Loucy (cell line): ENCODE measurements around the gene CYB5A.
"Not testable (repeated sequence)": the region's sequence is repeated elsewhere in the genome, so short reads cannot be mapped to it uniquely, and the experiment has no call there.

ENCODE experiments used
- H2AFZ ChIP-seq: fragments of 200-600 bp; sonication (generic); 2 replicates; pipeline ENCODE4 v1.6.0; 2016; ENCODE audit warnings: antibody characterized with exemption, mild to moderate bottlenecking, low read length, moderate library complexity
- H3F3A ChIP-seq: fragments of 200-600 bp; 2 replicates; pipeline ENCODE4 v1.6.0; 2016; ENCODE audit warnings: antibody characterized with exemption, low read depth, mild to moderate bottlenecking
- H3K27me3 ChIP-seq: fragments of 200-600 bp; sonication (generic); 2 replicates; pipeline ENCODE4 v1.6.1; 2014; ENCODE audit warnings: low read length, mild to moderate bottlenecking; ENCODE audit not compliant: insufficient read depth, poor library complexity, severe bottlenecking
- H3K36me3 ChIP-seq: fragments of 200-600 bp; sonication (generic); 2 replicates; pipeline ENCODE4 v1.6.1; 2016; ENCODE audit warnings: low read length; ENCODE audit not compliant: insufficient read depth
- H3K4me1 ChIP-seq: fragments of 200-600 bp; sonication (generic); 2 replicates; pipeline ENCODE4 v1.5.1; 2014; ENCODE audit warnings: low read length, mild to moderate bottlenecking; ENCODE audit not compliant: insufficient read depth, poor library complexity, severe bottlenecking
- H3K4me2 ChIP-seq: fragments of 200-600 bp; sonication (generic); 2 replicates; pipeline ENCODE4 v1.6.0; 2014; ENCODE audit warnings: antibody characterized with exemption, low read length, low read depth, mild to moderate bottlenecking; ENCODE audit not compliant: poor library complexity, severe bottlenecking
- H3K4me3 ChIP-seq: fragments of 200-600 bp; sonication (generic); 2 replicates; pipeline ENCODE4 v1.5.1; 2014; ENCODE audit warnings: low read length, mild to moderate bottlenecking, mixed read lengths; ENCODE audit not compliant: poor library complexity, severe bottlenecking
- H3K79me2 ChIP-seq: fragments of 200-600 bp; sonication (generic); 2 replicates; pipeline ENCODE4 v1.6.1; 2014; ENCODE audit warnings: low read length; ENCODE audit not compliant: insufficient read depth
- H3K9ac ChIP-seq: fragments of 200-600 bp; sonication (generic); 2 replicates; pipeline ENCODE4 v1.6.0; 2014; ENCODE audit warnings: mild to moderate bottlenecking, low read depth, low read length, moderate library complexity; ENCODE audit not compliant: poor library complexity, severe bottlenecking
- H3K9me2 ChIP-seq: fragments of 200-600 bp; sonication (generic); replicated peaks from 2 replicates; pipeline ENCODE4 v1.6.1; 2016; ENCODE audit warnings: low read depth, low read length, mixed read lengths
- H3K9me3 ChIP-seq: fragments of 200-600 bp; sonication (generic); 2 replicates; pipeline ENCODE4 v1.6.1; 2014; ENCODE audit warnings: mild to moderate bottlenecking, antibody characterized with exemption, low read length, low read depth; ENCODE audit not compliant: insufficient read depth
- H4K20me1 ChIP-seq: fragments of 200-600 bp; sonication (generic); 2 replicates; pipeline ENCODE4 v1.6.0; 2014; ENCODE audit warnings: antibody characterized with exemption, low read length, mild to moderate bottlenecking; ENCODE audit not compliant: insufficient read depth, poor library complexity, severe bottlenecking
- EZH2phosphoT487 ChIP-seq: fragments of 200-600 bp; IDR thresholded peaks from 2 replicates; pipeline ENCODE4 v1.6.1; 2018; ENCODE audit warnings: antibody characterized with exemption, mild to moderate bottlenecking, moderate library complexity, borderline replicate concordance
- TF ChIP-seq, protein P1 (sequence below): fragments of 200-600 bp; sonication (generic); conservative IDR thresholded peaks from 2 replicates; pipeline ENCODE4 v1.5.1; 2014; ENCODE audit warnings: mild to moderate bottlenecking, antibody characterized with exemption, low read length

Gene CYB5A

DNA sequence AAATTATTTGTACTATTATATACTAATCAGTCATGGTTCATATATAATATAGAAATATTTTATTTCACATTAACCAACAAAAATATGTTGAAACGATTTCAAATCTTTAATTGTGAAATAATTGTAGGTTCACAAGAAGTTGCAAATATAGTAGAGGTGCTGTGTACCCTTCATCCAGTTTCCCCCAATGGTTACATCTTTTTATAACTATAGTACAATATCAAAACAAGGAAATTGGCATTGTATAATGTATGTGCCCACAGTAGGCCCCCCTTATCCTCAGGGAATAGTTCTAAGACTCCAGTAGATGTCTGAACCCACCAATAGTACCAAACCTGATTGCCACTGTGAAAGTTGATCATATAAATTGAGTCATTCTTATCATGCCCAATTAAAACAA is 7.4 kb upstream of the CYB5A start:
- H3K4me2 ChIP-seq = no peak overlapping the region
- no peak for TF ChIP-seq EZH2phosphoT487
- TF ChIP-seq, protein P1, sequence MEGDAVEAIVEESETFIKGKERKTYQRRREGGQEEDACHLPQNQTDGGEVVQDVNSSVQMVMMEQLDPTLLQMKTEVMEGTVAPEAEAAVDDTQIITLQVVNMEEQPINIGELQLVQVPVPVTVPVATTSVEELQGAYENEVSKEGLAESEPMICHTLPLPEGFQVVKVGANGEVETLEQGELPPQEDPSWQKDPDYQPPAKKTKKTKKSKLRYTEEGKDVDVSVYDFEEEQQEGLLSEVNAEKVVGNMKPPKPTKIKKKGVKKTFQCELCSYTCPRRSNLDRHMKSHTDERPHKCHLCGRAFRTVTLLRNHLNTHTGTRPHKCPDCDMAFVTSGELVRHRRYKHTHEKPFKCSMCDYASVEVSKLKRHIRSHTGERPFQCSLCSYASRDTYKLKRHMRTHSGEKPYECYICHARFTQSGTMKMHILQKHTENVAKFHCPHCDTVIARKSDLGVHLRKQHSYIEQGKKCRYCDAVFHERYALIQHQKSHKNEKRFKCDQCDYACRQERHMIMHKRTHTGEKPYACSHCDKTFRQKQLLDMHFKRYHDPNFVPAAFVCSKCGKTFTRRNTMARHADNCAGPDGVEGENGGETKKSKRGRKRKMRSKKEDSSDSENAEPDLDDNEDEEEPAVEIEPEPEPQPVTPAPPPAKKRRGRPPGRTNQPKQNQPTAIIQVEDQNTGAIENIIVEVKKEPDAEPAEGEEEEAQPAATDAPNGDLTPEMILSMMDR = no peak
- H3K4me3 ChIP-seq = no peak overlapping the region
- H3K9ac ChIP-seq = no peak overlapping the region
- peaks cover 6% of the 10 kb centered on the region for H3K27me3 ChIP-seq
- no peaks in the 10 kb centered on the region for H3K4me1 ChIP-seq
- no peaks in the 10 kb centered on the region for H4K20me1 ChIP-seq
- H3F3A ChIP-seq = no peaks in the 10 kb centered on the region
- no peaks in the 10 kb centered on the region for H3K9me2 ChIP-seq
- H3K79me2 ChIP-seq = no peaks in the 10 kb centered on the region
- H2AFZ ChIP-seq = no peak overlapping the region
- H3K36me3 ChIP-seq = no peaks in the 10 kb centered on the region
- H3K9me3 ChIP-seq = no peaks in the 10 kb centered on the region

DNA sequence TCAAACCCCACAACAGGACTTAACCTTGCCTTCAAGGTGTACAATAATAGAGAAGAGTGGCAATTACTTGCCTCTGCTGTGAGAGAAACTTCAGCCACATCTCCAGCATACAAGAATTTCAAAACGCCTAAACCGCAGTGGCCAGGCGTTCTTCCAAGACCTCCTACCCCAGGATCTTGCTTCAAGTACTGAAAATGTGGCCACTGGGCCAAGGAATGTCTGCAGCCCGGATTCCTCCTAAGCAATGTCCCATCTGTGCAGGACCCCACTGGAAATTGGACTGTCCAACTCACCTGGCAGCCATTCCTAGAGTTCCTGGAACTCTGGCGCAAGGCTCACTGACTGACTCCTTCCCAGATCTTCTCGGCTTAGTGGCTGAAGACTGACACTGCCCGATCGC is 2.8 kb upstream of the CYB5A start:
- H3K9me2 ChIP-seq = no peaks in the 10 kb centered on the region
- H3K4me2 ChIP-seq = no peak overlapping the region
- H3K27me3 ChIP-seq = no peaks in the 10 kb centered on the region
- H3F3A ChIP-seq = no peaks in the 10 kb centered on the region
- no peaks in the 10 kb centered on the region for H3K4me1 ChIP-seq
- no peaks in the 10 kb centered on the region for H3K36me3 ChIP-seq
- no peaks in the 10 kb centered on the region for H3K9me3 ChIP-seq
- no peak overlapping the region for H3K4me3 ChIP-seq
- H3K9ac ChIP-seq = no peak overlapping the region
- no peaks in the 10 kb centered on the region for H4K20me1 ChIP-seq
- no peak overlapping the region for H2AFZ ChIP-seq
- H3K79me2 ChIP-seq = peaks cover 15% of the 10 kb centered on the region; the same call in 1 of the 2 replicates
- TF ChIP-seq, protein P1 = no peak
- TF ChIP-seq EZH2phosphoT487 = no peak

GRCh38 chr18:74292982-74293381 is 1.2 kb upstream of the CYB5A start:
- not testable (repeated sequence) for H3K9me2 ChIP-seq, H2AFZ ChIP-seq, H3K27me3 ChIP-seq, H3F3A ChIP-seq, H3K9me3 ChIP-seq, H3K36me3 ChIP-seq, H4K20me1 ChIP-seq
- Histone ChIP-seq H3K4me3 (peak overlapping the region; percentile 74), H3K9ac (peak overlapping the region; percentile 74), H3K79me2 (peaks cover 26% of the 10 kb centered on the region; the same call in 1 of the 2 replicates), H3K4me1 (peaks cover 13% of the 10 kb centered on the region), H3K4me2 (peak overlapping the region; percentile 72)

DNA sequence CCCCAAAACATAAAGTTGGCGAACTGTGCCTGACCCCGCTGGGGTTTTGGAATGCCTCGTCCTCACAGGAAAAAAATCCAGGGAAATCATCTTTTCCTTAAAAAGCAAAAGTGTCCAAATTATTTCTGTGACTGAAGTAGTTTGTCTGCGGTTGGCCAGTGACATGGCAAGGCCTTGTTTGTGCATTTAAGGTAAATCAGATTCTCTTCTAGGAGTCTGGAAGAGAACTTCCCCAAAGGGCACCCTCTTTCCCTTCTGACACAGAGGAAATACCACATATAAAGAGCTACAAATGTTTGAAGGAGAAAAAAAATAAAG is 737 bp upstream of the CYB5A start:
- Histone ChIP-seq H3K27me3 (no peaks in the 10 kb centered on the region), H3F3A (no peaks in the 10 kb centered on the region), H3K4me2 (peak overlapping the region; percentile 72), H4K20me1 (no peaks in the 10 kb centered on the region), H3K4me1 (peaks cover 15% of the 10 kb centered on the region), H3K79me2 (peaks cover 27% of the 10 kb centered on the region; the same call in 1 of the 2 replicates), H3K36me3 (no peaks in the 10 kb centered on the region), H3K9ac (peak overlapping the region; percentile 74), H2AFZ (peak overlapping the region; percentile 72), H3K4me3 (peak overlapping the region; percentile 74), H3K9me3 (no peaks in the 10 kb centered on the region), H3K9me2 (no peaks in the 10 kb centered on the region)
- TF ChIP-seq, protein P1 = no peak
- no peak for TF ChIP-seq EZH2phosphoT487
